ENCODE results near the gene P3R3URF. TPM values are rescaled to one million over a fixed set of nuclear protein-coding genes. Genes with fewer than 3 reads are reported as not detected.

P3R3URF gene
- total RNA-seq, 1 experiment from 2014 or later = not detected

DNA sequence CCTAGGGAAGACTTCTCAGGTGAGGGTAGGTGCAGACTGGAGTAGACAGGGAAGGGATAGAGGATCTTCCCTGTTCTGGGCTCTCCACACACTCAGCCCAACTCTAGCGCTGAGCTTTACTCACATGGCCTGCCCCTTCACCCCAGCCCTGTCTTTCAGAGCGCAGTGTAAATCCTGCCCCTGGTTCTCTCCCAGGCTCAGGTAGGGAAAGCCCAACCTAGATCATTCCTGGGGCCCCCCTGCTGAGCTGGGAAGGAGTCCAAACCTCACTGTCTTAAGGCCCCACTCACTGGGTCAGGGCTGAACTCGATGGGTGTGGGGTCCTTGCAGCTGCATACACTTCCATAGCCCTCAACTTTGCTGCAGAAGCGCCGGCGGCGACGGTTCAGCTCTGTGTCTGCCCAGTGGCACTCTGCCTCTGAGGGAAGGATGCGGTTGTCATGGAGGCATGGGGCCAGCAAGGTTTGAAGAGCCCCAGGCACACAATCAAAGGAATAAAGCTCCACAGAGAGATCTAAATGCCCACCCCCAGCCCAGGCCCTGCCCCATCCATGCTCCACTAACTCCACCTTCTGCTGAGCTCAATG, 17.8 kb upstream of the P3R3URF start:
- DNase-seq (ENCODE audit: low spot score) = no peak

DNA sequence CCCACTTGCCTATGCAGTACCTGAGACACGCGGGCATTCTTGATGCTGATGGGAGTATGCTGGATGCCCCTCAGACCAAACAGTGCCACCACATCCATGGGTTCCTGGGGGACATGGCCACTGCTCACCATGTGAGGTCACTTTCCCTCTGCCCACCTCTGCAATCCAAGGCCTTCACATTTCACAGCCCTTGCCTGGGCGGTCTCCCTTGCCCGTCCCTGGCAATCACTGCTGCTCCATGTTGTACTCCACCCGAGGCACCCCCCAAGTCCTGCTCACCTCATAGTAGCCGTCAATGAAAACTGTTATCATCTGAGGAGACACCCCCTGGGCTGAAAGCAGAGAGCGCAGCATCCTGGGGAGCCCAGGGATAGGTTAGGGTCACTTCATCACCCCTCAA, 17.0 kb upstream of the P3R3URF start:
- DNase-seq (ENCODE audit: low spot score) = no peak

DNA sequence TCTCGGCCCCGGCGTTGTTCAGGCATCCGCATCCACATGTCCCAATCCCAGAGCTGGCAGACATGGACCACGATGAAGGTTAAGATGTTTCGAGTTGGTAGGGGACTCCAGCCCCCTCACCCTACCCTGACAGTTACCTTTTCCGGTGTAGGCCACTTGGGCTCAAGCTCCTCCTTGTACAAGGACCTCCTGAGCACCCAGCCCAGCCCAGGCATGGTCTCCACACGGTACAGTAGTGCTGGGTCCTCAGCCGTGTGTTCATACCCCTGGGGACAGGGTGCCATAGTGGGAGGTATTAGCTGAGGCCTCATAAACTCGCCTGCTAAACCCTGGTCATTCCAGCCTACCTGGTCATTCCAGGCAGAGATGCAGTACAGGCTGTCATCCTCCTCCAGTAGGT, 15.9 kb upstream of the P3R3URF start:
- no peak for DNase-seq (ENCODE audit: low spot score)

DNA sequence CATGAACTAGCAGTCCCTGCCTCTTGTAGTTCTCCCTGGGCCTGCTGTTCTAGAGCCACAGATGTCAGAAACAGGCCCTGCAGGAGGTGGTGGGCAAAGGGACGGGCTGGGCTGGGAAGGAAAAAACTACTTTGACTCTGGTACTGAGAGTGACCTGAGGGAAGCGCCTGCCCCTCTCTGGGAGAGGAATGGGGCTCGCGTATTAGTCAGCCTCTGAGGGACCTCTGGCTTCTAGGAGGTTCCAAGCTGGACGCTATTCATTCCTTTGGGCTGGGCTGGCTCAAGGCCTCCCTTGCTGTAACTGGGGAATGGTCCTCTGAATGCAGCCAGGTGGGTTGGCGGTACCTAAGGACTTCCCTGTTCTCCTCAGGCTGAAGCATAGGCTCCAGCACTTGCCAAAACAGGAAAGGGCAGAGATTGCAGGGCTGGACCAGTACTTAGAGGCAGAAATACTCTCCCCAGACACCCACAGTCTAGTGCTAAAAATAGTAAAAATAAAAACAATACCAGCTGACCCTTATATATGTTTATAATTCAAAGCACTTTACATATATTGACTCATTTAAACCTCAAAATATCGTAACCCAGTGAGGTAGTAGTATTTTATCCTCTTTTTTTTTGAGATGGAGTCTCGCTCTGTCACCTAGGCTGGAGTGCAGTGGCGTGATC, 14.9 kb upstream of the P3R3URF start:
- no peak for DNase-seq (ENCODE audit: low spot score)

DNA sequence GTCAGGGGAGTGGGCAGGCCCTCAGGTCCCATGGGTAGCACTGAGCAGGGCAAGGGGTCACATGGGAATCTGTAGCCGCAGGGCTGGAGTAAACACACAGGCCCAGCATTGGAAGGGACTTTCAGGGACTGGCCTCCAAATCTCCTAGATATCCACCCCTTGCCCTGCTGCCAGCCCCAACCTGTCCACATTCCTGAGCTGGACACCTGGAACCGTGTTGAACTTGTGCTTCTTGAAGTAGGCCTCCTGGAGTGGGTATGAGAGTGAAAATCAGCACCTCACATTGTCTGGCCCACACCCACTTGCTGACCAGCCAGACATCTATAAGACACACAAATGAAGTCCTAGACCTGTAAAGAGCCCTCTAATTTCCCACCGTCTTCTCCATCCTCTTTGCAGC, 14.3 kb upstream of the P3R3URF start:
- DNase-seq (ENCODE audit: low spot score) = no peak

GRCh38 chr1:46188295-46189030, 12.2 kb upstream of the P3R3URF start:
- DNase-seq (ENCODE audit: low spot score) = peak; percentile 56

GRCh38 chr1:46187106-46187869, 11.0 kb upstream of the P3R3URF start:
- peak; percentile 85 for DNase-seq (ENCODE audit: low spot score)

- no peak for DNase-seq (ENCODE audit: low spot score)
Measured at GRCh38 chr1:46186076-46186475, 9.8 kb upstream of the P3R3URF start.

DNA sequence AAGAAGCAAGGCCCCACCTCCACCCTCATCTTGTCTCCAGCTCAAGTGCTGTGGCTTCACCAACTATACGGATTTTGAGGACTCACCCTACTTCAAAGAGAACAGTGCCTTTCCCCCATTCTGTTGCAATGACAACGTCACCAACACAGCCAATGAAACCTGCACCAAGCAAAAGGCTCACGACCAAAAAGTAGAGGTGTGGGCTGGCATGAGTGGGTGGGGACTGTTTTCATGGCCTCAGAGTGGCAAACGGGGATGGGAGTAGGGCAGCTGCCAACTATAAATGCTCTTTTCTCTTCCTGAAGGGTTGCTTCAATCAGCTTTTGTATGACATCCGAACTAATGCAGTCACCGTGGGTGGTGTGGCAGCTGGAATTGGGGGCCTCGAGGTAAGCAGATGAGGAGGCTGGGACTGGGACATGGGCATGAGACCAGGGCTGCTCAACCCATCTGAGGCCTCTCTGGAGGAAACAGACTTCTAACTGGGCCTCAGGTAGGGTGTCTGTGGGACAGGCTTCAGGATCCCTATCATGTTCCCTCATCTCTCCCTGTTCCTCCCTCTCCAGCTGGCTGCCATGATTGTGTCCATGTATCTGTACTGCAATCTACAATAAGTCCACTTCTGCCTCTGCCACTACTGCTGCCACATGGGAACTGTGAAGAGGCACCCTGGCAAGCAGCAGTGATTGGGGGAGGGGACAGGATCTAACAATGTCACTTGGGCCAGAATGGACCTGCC, 8.8 kb upstream of the P3R3URF start:
- no peak for DNase-seq (ENCODE audit: low spot score)

GRCh38 chr1:46183926-46184557, 7.8 kb upstream of the P3R3URF start:
- DNase-seq (ENCODE audit: low spot score) = no peak

DNA sequence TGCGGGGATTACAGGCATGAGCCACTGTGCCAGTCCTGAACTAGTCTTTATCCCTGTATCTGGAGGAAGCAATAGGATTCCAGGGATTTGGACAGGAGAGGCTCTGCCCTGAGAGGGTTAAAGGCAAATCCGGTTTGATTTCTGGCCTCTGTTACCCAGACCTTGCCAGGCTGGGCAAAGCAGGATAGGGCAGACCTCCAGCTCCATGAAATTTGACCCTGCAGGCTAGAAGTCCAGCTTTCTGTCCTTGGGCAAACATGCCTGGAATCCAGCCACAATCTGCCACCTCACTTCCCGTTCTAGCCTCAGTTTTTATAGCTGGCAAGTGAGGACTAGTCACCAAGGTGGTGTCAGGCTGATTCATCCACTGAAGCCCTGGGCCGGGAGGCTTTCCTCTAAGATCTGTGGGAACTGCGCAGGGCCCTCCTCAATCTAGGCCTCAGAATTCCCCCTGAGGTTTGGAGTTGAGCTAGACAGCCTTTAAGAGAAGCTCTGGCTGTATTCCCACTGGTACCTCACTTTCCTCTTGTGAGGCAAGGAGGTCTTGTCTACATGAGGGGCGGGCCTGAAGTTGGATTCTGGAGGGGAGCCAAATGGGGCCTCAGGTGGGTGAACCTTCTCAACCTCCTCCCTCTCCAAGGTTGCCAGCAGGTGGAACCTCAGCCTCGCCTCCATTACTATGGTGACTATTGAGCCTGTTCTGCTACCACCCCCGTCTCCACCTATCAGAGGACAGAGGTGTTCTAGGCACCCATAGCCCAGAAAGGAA, 7.0 kb upstream of the P3R3URF start:
- DNase-seq (ENCODE audit: low spot score) = peak; percentile 99

- DNase-seq (ENCODE audit: low spot score) = peak; percentile 84
Measured at GRCh38 chr1:46181343-46182260, 5.3 kb upstream of the P3R3URF start.

DNA sequence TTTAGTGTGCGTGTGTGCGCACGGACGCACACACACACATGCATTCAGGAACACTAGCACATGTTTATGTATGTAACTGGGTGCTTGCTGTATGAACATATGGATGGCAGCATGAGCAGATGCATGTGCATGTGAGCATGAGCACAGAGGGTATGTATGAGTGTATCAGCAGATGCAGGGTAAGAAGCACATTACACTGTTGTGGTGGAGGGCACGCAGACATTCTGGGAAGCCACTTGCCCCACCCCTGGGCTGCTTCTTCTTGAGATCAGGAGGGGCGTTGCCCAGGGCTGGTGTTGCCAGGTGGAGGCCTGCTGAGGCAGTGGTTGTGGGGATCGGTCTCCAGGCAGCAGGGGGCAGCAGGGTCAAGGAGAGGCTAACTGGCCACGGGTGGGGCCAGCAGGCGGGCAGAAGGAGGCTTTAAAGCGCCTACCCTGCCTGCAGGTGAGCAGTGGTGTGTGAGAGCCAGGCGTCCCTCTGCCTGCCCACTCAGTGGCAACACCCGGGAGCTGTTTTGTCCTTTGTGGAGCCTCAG, 3.9 kb upstream of the P3R3URF start:
- peak; percentile 93 for DNase-seq (ENCODE audit: low spot score)

DNA sequence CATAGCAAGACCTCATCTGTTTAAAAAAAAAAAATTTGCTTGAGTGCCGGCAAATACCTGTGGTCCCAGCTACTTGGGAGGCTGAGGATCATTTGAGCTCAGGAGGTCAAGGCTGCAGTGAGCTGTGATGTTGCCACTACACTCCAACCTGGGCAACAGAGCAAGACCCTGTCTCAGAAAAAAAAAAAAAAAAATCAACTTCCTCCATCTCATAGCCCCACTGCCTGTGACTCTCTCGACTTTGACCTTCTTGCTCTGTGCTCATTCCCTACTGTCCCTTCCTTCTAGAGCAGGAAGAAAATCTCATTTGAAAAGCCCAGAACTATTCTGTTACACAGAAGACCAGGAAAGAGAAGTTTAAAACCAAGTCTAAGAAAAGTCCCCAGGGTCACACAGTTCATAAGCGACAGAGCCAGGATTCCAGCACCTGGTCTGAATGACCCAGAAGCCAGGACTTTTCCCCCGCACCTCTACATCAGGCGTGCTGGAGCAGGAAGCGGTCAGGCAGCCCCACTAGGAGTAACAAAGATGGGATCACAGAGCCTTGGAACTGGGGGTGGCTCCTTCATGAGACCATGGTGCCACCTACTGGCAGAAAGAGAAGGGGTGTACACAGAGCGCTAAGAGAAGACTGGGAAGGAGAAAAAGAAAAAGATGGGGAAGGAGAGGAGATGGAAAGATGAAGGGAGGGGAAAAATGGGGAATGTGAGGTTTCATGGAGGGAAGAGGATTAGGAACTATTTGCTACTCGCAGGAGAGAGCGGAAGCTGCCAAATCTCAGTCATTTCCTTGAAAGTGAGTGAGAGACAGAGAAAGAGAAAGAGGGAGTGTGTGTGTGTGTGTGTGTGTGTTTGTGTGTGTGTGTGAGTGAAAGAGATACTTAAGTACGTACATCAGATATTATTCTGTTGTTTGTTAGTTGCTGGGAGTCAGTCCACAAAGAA, 3.1 kb upstream of the P3R3URF start:
- peak; percentile 96 for DNase-seq (ENCODE audit: low spot score)

- DNase-seq (ENCODE audit: low spot score) = no peak
Measured at GRCh38 chr1:46175243-46175642, 1.0 kb downstream of the P3R3URF start.

DNA sequence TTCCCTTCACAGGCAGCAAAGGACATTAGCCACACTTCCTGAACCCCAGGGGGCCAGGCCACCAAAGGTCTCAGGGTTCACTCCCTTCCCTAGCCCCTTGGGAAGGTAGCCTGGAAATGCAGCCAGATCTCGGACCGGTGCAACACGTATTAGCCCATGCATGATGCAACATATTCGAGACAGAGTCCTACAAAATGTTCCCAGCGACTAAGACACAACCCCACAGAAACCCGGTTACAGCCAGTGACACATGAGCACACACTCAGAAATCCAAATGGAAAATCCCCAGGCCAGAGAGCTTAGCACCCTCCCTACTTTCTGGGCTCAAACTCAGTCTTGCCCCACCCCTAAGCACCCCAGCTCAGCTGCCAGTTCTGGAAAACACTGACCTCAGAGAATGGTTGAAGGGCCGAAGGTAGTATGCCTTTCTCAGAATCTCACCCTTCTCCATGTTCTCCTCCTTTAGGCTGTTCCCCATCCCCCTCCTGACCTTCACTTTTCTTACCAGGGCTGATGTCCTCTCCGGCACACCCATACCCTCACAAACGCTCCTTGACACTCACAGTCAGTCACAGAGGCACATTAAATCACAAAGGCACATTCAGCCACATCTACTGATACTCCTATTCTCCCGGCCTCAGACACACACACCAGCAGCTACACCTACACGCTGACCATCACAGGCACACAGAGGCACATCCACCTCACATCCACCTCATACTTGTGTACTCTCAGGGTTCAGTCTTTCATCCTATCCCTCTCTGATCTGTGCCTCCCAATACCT, 1.6 kb downstream of the P3R3URF start, which contains the start of gene TSPAN1:
TSS of gene TSPAN1 (plus strand) at position 640 of the 784 bp plus-strand sequence. CDS start 6,021 bp downstream, outside the sequence.
- DNase-seq (ENCODE audit: low spot score) = no peak
